GM12801 (cell line): ENCODE results near the gene TMCC2.

Source experiments
- TF ChIP-seq, protein P1 (sequence below): IDR thresholded peaks from one replicate; pipeline ENCODE4 v1.5.1; 2011; ENCODE audit warnings: control low read depth; ENCODE audit not compliant: insufficient read length; ENCODE audit errors: extremely low read depth

TMCC2 gene

DNA sequence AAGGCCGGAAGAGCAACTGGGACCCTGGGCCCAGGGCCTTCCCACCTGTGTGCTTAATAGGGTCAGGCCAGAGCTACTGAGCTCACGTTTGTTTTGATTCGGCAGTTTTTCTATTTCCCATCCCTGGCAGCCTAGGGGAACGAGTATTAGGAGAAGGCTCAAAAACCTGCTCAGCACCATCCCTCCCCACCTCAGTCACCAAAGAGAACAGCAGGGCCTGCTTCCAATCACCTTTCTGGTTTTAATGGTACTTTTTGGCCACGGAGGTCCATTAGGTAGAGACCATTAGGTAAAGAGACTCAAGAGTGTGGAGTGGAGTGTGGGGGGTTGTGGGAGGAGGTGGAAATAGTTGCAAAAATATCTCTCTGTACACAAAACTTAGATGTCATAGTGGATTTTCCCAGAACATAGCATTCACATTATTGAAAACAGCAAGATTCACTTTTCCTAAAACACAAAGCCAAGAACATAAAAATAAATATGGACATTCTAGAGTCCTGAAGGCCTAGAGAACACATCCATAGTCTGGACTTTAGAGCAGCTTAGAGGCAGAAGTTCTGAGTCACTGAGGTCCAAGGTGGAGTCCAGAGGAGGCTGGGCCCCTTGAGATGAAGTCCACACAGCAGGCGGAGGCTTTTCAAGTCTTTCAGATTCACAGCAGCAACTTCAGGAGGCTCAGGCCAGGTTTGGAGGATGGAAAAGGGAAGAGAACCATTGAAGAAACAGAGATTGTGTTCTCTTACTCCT, 74.3 kb downstream of the TMCC2 start:
- TF ChIP-seq, protein P1, sequence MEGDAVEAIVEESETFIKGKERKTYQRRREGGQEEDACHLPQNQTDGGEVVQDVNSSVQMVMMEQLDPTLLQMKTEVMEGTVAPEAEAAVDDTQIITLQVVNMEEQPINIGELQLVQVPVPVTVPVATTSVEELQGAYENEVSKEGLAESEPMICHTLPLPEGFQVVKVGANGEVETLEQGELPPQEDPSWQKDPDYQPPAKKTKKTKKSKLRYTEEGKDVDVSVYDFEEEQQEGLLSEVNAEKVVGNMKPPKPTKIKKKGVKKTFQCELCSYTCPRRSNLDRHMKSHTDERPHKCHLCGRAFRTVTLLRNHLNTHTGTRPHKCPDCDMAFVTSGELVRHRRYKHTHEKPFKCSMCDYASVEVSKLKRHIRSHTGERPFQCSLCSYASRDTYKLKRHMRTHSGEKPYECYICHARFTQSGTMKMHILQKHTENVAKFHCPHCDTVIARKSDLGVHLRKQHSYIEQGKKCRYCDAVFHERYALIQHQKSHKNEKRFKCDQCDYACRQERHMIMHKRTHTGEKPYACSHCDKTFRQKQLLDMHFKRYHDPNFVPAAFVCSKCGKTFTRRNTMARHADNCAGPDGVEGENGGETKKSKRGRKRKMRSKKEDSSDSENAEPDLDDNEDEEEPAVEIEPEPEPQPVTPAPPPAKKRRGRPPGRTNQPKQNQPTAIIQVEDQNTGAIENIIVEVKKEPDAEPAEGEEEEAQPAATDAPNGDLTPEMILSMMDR, result no peak

DNA sequence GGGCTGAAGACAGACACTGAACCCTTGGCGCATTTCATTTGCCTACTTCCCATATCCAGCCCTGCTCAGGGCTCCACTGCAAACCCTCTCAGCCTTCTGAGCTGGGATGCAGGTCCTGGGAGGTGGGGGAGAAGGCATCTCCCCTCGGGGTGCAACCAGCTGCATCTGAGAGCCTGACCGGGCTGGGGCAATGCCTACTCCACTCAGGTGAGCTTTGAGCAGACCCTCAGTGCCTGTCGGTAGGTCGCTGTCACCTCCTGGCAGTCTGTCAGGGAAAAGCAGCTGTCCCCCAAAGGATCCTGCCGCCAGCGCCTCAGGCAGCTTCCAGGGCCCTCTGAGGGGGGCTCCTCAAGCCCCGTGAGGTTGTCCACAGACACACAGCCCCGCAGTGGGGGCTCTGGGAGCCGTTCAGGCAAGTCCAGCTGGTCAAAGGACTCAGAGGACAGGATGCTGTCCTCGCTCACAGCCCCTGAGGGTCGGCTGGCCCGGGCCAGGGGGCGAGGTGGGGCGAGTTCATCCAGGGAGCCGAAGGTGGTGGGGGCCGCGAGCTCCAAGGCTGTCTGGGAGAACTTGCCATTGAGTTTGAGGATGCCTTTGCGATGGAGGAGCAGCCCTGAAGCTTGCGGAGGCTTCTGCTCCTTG, 75.6 kb downstream of the TMCC2 start:
- TF ChIP-seq, protein P1, result no peak

DNA sequence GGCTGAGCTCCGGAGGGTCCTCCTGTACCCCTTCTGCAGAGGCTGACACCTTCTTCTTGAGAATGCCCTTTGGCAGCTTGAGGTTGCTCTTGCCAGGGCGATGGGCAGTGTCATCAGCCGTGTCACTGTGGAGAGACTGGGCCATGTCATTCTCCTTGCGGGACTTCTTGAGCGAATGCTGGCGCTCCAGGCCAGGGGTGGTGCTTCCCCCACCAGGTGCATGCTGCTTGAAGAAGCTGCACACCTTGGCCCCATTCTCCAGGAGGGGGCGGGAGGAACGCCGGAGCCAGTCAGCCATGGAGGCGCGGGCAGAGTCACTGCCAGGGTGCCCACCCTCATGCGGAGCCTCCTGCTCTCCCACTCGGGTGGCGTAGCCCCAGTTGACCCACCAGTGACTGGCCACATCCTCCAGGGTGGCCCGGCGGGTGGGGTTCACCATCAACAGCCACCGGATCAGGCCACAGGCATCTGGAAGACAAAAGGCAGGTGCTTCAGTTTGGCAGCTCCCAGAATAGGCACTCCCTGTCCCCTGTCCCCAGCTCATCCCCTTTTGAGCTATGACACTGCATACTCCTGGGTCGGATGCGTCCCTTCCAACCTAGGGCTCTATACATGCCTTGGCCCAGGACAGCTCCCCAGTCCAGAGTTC, 76.4 kb downstream of the TMCC2 start:
- TF ChIP-seq, protein P1, result no peak

DNA sequence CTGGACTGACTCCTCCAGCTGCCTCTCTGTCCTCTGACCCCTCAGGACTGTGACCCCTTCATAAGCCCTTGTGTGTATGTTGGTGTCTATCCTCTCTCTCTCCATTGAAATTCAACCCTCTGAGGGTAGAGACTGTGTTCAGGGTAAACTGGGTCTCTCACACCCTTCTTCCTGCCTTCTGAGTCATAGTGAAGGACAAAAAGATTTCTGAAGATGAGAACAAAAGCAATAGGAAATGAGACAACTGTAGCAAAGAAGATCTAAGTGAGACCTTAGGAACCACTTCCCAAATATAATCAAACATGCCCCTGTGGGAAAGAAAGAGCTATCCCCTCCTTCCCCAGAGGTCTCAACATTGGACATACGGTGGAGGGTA, 76.9 kb downstream of the TMCC2 start:
- TF ChIP-seq, protein P1, result no peak

DNA sequence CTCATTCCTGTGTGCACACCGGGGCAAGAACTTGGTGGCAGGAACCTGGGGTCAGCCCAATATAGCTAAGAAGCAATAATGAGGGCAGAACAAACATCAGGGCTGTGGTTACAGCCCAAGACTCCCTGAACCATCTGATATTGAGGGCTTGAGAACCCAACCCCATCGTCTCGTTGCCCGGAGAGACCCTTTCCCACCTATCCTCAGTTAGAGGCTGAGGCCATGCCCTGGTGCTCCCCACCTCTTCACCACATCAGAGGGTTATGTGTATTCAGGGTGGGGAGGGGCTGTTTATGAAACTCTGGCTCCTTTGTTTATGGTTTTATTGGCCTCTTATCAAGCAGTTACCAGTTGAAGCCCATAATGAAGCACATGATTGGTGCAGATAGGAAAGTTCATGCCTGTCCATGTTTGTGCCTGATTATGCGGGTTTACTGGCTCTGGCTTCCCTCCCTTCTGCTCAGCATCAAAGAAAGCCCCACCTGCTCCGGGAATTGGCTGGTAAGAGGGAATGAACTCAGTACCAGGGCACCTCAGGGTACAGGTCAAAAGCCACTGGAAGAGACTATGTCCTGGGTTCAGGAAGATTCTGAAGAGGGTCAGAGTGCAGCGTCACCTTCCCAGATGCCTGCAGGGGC, 79.3 kb downstream of the TMCC2 start:
- TF ChIP-seq, protein P1, result no peak

DNA sequence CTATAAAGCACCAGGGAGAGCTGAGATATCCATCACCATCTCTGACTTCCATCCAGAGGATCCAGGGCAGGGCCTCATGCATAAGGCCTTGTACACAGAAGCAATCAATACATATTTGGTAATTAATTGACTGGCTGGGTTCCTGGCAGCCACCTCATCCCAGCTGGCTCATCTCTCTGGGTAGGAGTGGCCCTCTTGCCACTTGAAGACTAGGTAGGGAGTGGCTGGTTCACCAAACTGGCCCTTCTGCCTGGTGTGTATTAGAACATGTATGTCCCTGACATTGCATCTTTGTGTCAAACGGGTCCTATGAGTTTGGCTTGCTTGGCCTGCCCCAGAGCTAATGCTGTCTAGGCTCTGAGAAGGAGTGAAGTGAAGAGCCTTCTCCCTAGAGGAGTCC, 82.0 kb downstream of the TMCC2 start:
- TF ChIP-seq, protein P1, result no peak
